ENCODE measurements around the gene SUPT3H.

DNA sequence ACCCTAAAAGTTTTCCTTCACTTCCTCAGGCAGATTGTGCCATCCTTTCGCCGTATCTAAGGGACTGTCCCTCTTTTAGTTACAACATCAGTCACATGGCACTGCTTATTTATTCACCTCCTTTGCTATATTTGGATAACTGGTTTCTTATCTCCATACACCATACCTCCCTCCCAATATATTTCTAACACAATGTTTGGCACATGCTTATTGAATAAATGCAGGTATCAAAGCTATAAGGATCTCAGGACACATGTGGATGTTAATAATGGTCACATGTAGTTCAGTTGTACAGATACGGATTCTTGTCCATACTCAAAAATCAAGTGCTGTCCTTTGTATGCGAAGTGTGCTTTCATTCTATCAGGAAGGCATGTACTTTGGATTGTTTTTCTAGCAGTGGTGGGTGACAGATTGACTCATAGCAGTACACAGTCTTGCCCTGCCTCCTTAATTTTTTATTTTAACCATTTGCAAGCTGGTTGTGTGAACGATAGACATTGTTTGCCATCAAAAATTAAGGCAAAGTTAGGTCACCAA is 456.7 kb downstream of the SUPT3H start:
- TF ChIP-seq, protein P1, sequence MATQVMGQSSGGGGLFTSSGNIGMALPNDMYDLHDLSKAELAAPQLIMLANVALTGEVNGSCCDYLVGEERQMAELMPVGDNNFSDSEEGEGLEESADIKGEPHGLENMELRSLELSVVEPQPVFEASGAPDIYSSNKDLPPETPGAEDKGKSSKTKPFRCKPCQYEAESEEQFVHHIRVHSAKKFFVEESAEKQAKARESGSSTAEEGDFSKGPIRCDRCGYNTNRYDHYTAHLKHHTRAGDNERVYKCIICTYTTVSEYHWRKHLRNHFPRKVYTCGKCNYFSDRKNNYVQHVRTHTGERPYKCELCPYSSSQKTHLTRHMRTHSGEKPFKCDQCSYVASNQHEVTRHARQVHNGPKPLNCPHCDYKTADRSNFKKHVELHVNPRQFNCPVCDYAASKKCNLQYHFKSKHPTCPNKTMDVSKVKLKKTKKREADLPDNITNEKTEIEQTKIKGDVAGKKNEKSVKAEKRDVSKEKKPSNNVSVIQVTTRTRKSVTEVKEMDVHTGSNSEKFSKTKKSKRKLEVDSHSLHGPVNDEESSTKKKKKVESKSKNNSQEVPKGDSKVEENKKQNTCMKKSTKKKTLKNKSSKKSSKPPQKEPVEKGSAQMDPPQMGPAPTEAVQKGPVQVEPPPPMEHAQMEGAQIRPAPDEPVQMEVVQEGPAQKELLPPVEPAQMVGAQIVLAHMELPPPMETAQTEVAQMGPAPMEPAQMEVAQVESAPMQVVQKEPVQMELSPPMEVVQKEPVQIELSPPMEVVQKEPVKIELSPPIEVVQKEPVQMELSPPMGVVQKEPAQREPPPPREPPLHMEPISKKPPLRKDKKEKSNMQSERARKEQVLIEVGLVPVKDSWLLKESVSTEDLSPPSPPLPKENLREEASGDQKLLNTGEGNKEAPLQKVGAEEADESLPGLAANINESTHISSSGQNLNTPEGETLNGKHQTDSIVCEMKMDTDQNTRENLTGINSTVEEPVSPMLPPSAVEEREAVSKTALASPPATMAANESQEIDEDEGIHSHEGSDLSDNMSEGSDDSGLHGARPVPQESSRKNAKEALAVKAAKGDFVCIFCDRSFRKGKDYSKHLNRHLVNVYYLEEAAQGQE (IDR thresholded peaks at IDR 0.05; ENCODE audit: low read depth): no peak
- TF ChIP-seq, protein P2, sequence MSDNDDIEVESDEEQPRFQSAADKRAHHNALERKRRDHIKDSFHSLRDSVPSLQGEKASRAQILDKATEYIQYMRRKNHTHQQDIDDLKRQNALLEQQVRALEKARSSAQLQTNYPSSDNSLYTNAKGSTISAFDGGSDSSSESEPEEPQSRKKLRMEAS (IDR thresholded peaks at IDR 0.05): no peak
- TF ChIP-seq YY1 (IDR thresholded peaks at IDR 0.05; ENCODE audit: low read depth) (no peak), RAD21 (IDR thresholded peaks at IDR 0.05; ENCODE audit: low read depth) (no peak), TAF1 (IDR thresholded peaks at IDR 0.05; ENCODE audit: low read depth) (no peak), CEBPB (IDR thresholded peaks at IDR 0.05) (no peak), CREB1 (IDR thresholded peaks at IDR 0.05; ENCODE audit: low read depth) (no peak), TCF12 (IDR thresholded peaks at IDR 0.05; ENCODE audit: low read depth) (no peak)
